Panc1 (cell line): ENCODE measurements around the gene ERG28.

Experiments
- CTCF ChIP-seq: fragments of 450-650 bp; IDR thresholded peaks from 2 replicates; pipeline ENCODE4 v1.5.1; 2017; ENCODE audit warnings: mild to moderate bottlenecking
- POLR2AphosphoS5 ChIP-seq: IDR thresholded peaks from 2 replicates; pipeline ENCODE4 v1.6.1; 2012; ENCODE audit warnings: mild to moderate bottlenecking, low read depth, low read length, moderate library complexity
- REST ChIP-seq, 2 experiments: IDR thresholded peaks; 2 replicates each; pipeline ENCODE4 v1.6.1; 2011 to 2012; ENCODE audit warnings: low read depth in 2 of 2, control low read depth in 1 of 2, low read length in 1 of 2, mild to moderate bottlenecking in 1 of 2, moderate library complexity in 1 of 2; ENCODE audit not compliant: insufficient read depth in 1 of 2
- SIN3A ChIP-seq: IDR thresholded peaks from 2 replicates; pipeline ENCODE4 v1.6.1; 2012; ENCODE audit warnings: low read depth, mild to moderate bottlenecking, low read length, moderate library complexity, borderline replicate concordance; ENCODE audit not compliant: insufficient read depth

- no peak for TF ChIP-seq CTCF
- TF ChIP-seq POLR2AphosphoS5, result no peak
- TF ChIP-seq REST (IDR thresholded peaks at IDR 0.05; ENCODE audit: insufficient read depth in 1 of 2, low read depth in 2 of 2, low read length in 1 of 2), result no peak
- no peak for TF ChIP-seq SIN3A
Measured at GRCh38 chr14:75689012-75689411, 28.3 kb upstream of the ERG28 start.
